Keratinocyte (primary cell): ENCODE measurements around the gene SMYD2.

Experiments used
- CTCF ChIP-seq, 3 experiments: IDR thresholded peaks in 1 of 3; conservative IDR thresholded peaks in 1 of 3; optimal IDR thresholded peaks in 1 of 3; 2 replicates in 2 of 3; 3 replicates in 1 of 3; pipeline versions ENCODE3 to v1.5.1; 2011; ENCODE audit warnings: low read length in 3 of 3, mild to moderate bottlenecking in 3 of 3, moderate library complexity in 2 of 3, control low read depth in 1 of 3, inconsistent platforms in 1 of 3; ENCODE audit not compliant: insufficient read depth in 2 of 3; ENCODE audit errors: extremely low read depth in 1 of 3
- EZH2 ChIP-seq: IDR thresholded peaks from one replicate; pipeline ENCODE4 v1.6.1; 2012; ENCODE audit warnings: inconsistent platforms, mild to moderate bottlenecking, low read length, moderate library complexity

GRCh38 chr1:214363386-214363785 is 82.4 kb downstream of the SMYD2 start:
- no peak for TF ChIP-seq CTCF (optimal IDR thresholded peaks at IDR 0.05 in 1 of 3, IDR thresholded peaks at IDR 0.05 in 1 of 3, conservative IDR thresholded peaks at IDR 0.05 in 1 of 3; ENCODE audit: extremely low read depth in 1 of 3, insufficient read depth in 2 of 3, low read length in 3 of 3)
- TF ChIP-seq EZH2 = no peak
